H1 (cell line): ENCODE data around the gene BBS9. TPM values are rescaled to one million over a fixed set of nuclear protein-coding genes. Genes with fewer than 3 reads are reported as not detected.

ENCODE experiments used
- CTCF ChIA-PET: fragments of 300-600 bp; sonication (Branson Sonifier 250); formaldehyde crosslinking; loops from one replicate; lab custom pipeline; 2021; ENCODE audit not compliant: partially characterized antibody; lab: Charles Lee
- POLR2A ChIA-PET: fragments of 300-600 bp; sonication (Branson Sonifier 250); formaldehyde crosslinking; loops from one replicate; lab custom pipeline; 2021; ENCODE audit warnings: inconsistent platforms; ENCODE audit not compliant: partially characterized antibody; lab: Charles Lee
- DNase-seq, 2 experiments: peaks; one replicate each; pipeline versions ENCODE4 v3.0.0 to v3.0.0-alpha.2; 2010 to 2022; ENCODE audit warnings: low spot score in 2 of 2, low read depth in 1 of 2, mixed read lengths in 1 of 2
- FAIRE-seq: peaks from 2 replicates; lab custom pipeline; 2011; peaks lifted over from hg19 to GRCh38; lab: Jason Lieb, UNC
- H2AFZ ChIP-seq: 2 replicates; pipeline ENCODE4 v1.8.1; 2012; ENCODE audit warnings: low read length, inconsistent platforms
- H2AK5ac ChIP-seq: 2 replicates; pipeline ENCODE4 v1.6.1; 2013; ENCODE audit warnings: low read depth, low read length
- H2BK120ac ChIP-seq: replicated peaks from 2 replicates; pipeline ENCODE3; 2013; ENCODE audit warnings: low read depth, low read length, inconsistent platforms
- H2BK12ac ChIP-seq: 2 replicates; pipeline ENCODE4 v1.6.1; 2013; ENCODE audit warnings: low read depth, low read length
- H2BK15ac ChIP-seq: 2 replicates; pipeline ENCODE4 v1.6.1; 2013; ENCODE audit warnings: low read length
- H2BK20ac ChIP-seq: 2 replicates; pipeline ENCODE4 v1.6.1; 2013; ENCODE audit warnings: low read length
- H2BK5ac ChIP-seq: 2 replicates; pipeline ENCODE4 v1.6.1; 2013; ENCODE audit warnings: low read depth, low read length
- H3K14ac ChIP-seq: 2 replicates; pipeline ENCODE4 v1.6.1; 2013; ENCODE audit warnings: inconsistent platforms; ENCODE audit not compliant: insufficient read length
- H3K18ac ChIP-seq: 2 replicates; pipeline ENCODE4 v1.6.1; 2013; ENCODE audit warnings: low read length; ENCODE audit errors: extremely low read depth
- H3K23ac ChIP-seq: 2 replicates; pipeline ENCODE4 v1.6.1; 2013; ENCODE audit warnings: inconsistent platforms; ENCODE audit not compliant: insufficient read length
- H3K23me2 ChIP-seq: 2 replicates; pipeline ENCODE4 v1.6.1; 2013; ENCODE audit warnings: low read depth, low read length
- H3K27ac ChIP-seq: 2 replicates; pipeline ENCODE4 v1.6.1; 2011; ENCODE audit warnings: low read depth, low read length, inconsistent platforms
- H3K27me3 ChIP-seq, 4 experiments: replicated peaks in 1 of 4; 1 replicate in 1 of 4; 2 replicates in 3 of 4; pipeline versions ENCODE4 v1.6.1 to v1.8.1; 2011 to 2013; ENCODE audit warnings: low read length in 3 of 4, mild to moderate bottlenecking in 3 of 4, inconsistent platforms in 2 of 4, mixed read lengths in 2 of 4, moderate library complexity in 1 of 4; ENCODE audit not compliant: control insufficient read depth in 3 of 4, insufficient read depth in 3 of 4; ENCODE audit errors: extremely low read depth in 1 of 4
- H3K36me3 ChIP-seq, 4 experiments: 2 replicates each; pipeline versions ENCODE4 v1.6.1 to v1.8.1; 2011 to 2013; ENCODE audit warnings: mild to moderate bottlenecking in 4 of 4, low read length in 3 of 4, moderate library complexity in 2 of 4, control low read depth in 1 of 4, inconsistent platforms in 1 of 4; ENCODE audit not compliant: insufficient read depth in 4 of 4, control insufficient read depth in 2 of 4
- H3K4ac ChIP-seq: replicated peaks from 2 replicates; pipeline ENCODE3; 2013; ENCODE audit warnings: low read length, low read depth, mixed read lengths, inconsistent platforms; ENCODE audit not compliant: insufficient read length
- H3K4me1 ChIP-seq, 4 experiments: replicated peaks in 1 of 4; 1 replicate in 1 of 4; 2 replicates in 3 of 4; pipeline versions ENCODE4 v1.6.1 to v1.8.1; 2011 to 2013; ENCODE audit warnings: low read length in 3 of 4, inconsistent platforms in 2 of 4, mixed read lengths in 1 of 4; ENCODE audit not compliant: insufficient read depth in 4 of 4, control insufficient read depth in 3 of 4
- H3K4me2 ChIP-seq, 2 experiments: 2 replicates each; pipeline versions ENCODE4 v1.6.1 to v1.8.1; 2011 to 2013; ENCODE audit warnings: low read depth in 2 of 2, low read length in 2 of 2, control low read depth in 1 of 2, inconsistent platforms in 1 of 2, mild to moderate bottlenecking in 1 of 2; ENCODE audit not compliant: insufficient read depth in 1 of 2
- H3K4me3 ChIP-seq, 4 experiments: fragments of 200-600, 300-600 bp in 1 of 4; sonication (generic), shearing (Covaris generic), sonication (Bioruptor Twin) in 1 of 4; 2 replicates each; pipeline versions ENCODE4 v1.5.1 to v1.8.1; 2011 to 2016; ENCODE audit warnings: low read length in 4 of 4, low read depth in 3 of 4, control low read depth in 2 of 4, inconsistent platforms in 2 of 4, mild to moderate bottlenecking in 2 of 4, mixed read lengths in 1 of 4, moderate library complexity in 1 of 4; ENCODE audit not compliant: insufficient read depth in 2 of 4; ENCODE audit errors: extremely low read depth in 1 of 4
- H3K56ac ChIP-seq: replicated peaks from 2 replicates; pipeline ENCODE3; 2013; ENCODE audit warnings: low read depth, mild to moderate bottlenecking, mixed read lengths, low read length, inconsistent platforms; ENCODE audit not compliant: insufficient read length
- H3K79me1 ChIP-seq: 2 replicates; pipeline ENCODE4 v1.6.1; 2013; ENCODE audit warnings: low read depth, low read length, control low read depth
- H3K79me2 ChIP-seq, 2 experiments: 2 replicates each; pipeline versions ENCODE4 v1.6.1 to v1.8.1; 2012 to 2013; ENCODE audit warnings: low read length in 2 of 2, mild to moderate bottlenecking in 2 of 2, inconsistent platforms in 1 of 2; ENCODE audit not compliant: insufficient read depth in 2 of 2, control insufficient read depth in 1 of 2
- H3K9ac ChIP-seq, 4 experiments: replicated peaks in 1 of 4; 1 replicate in 1 of 4; 2 replicates in 3 of 4; pipeline versions ENCODE4 v1.6.1 to v1.8.1; 2011 to 2013; ENCODE audit warnings: low read depth in 3 of 4, low read length in 3 of 4, control low read depth in 2 of 4, mild to moderate bottlenecking in 2 of 4, moderate library complexity in 2 of 4, inconsistent platforms in 1 of 4; ENCODE audit errors: extremely low read depth in 1 of 4
- H3K9me3 ChIP-seq, 2 experiments: 2 replicates each; pipeline versions ENCODE4 v1.6.1 to v1.8.1; 2012 to 2013; ENCODE audit warnings: mild to moderate bottlenecking in 2 of 2, moderate library complexity in 2 of 2, control low read depth in 1 of 2, inconsistent platforms in 1 of 2, low read depth in 1 of 2, low read length in 1 of 2, mixed read lengths in 1 of 2; ENCODE audit not compliant: insufficient read depth in 2 of 2
- H4K20me1 ChIP-seq, 2 experiments: replicated peaks in 1 of 2; 2 replicates each; pipeline versions ENCODE3 to v1.8.1; 2011 to 2013; ENCODE audit warnings: inconsistent platforms in 2 of 2, low read length in 2 of 2, mild to moderate bottlenecking in 1 of 2; ENCODE audit not compliant: insufficient read depth in 2 of 2, control insufficient read depth in 1 of 2
- H4K5ac ChIP-seq: 2 replicates; pipeline ENCODE4 v1.6.1; 2013; ENCODE audit warnings: low read length, low read depth, mixed read lengths, inconsistent platforms; ENCODE audit not compliant: insufficient read length
- H4K8ac ChIP-seq: 2 replicates; pipeline ENCODE4 v1.8.0; 2013; ENCODE audit warnings: mild to moderate bottlenecking, moderate library complexity, low read length, inconsistent platforms; ENCODE audit not compliant: insufficient read depth; ENCODE audit errors: extremely low read depth
- H4K91ac ChIP-seq: replicated peaks from 2 replicates; pipeline ENCODE3; 2013; ENCODE audit warnings: low read length, mixed read lengths, inconsistent platforms; ENCODE audit not compliant: insufficient read length
- EZH2 ChIP-seq: fragments of 200-600 bp; sonication (generic); IDR thresholded peaks from 2 replicates; pipeline ENCODE4 v1.7.1; 2012; ENCODE audit warnings: low read depth, mild to moderate bottlenecking, moderate library complexity, low read length, inconsistent platforms; ENCODE audit not compliant: severe bottlenecking
- RXRA ChIP-seq: IDR thresholded peaks from 2 replicates; pipeline ENCODE4 v1.6.1; 2011; ENCODE audit warnings: low read depth, mild to moderate bottlenecking, low read length, moderate library complexity; ENCODE audit not compliant: insufficient read depth
- WGBS, 2 experiments: shearing (Covaris generic) in 1 of 2; methylation state at CpG; one replicate each; pipeline versions ENCODE4 v1.1.6 to v1.1.7; 2013 to 2015; ENCODE audit warnings: low lambda C conversion rate in 2 of 2, mixed read lengths in 2 of 2, inconsistent platforms in 1 of 2, low coverage in 1 of 2, missing lambda C conversion rate in 1 of 2; ENCODE audit not compliant: insufficient replicate concordance in 2 of 2, insufficient coverage in 1 of 2, insufficient read length in 1 of 2; ENCODE audit errors: extremely low coverage in 1 of 2, missing lambda C conversion rate in 1 of 2; 5-methylcytosine and 5-hydroxymethylcytosine counted together
- polyA plus RNA-seq, 7 experiments: library from polyadenylated mRNA; depleted of rRNA in 3 of 7; stranded (reverse) in 5 of 7; unstranded in 2 of 7; fragments of >200 nt in 5 of 7; fragments of 200-250 nt in 2 of 7; gene quantifications; 1 replicate in 5 of 7; 2 replicates in 1 of 7; 4 replicates in 1 of 7; pipeline versions ENCODE4 v1.2.1 to v1.2.3, GENCODE V29; 2011 to 2013; ENCODE audit warnings: missing spikeins in 2 of 7, mixed read lengths in 2 of 7
- total RNA-seq: library from RNA; stranded (reverse); fragmentation: NEBNext Ultra II Directional; extraction: Animal tissue kit (Norgen Biotek cat#: 25700); gene quantifications from 2 replicates; pipeline ENCODE4 v1.2.1, GENCODE V29; 2021

The BBS9 gene
- total and polyA plus RNA-seq, 2 of the 8 experiments (the other 6 are each of a cell fraction or from before 2014, with no cell fraction given) = 22.3 to 37.0 TPM

- Histone ChIP-seq H2BK120ac (no peak overlapping the region), H3K23ac (no peak overlapping the region), H2AFZ (no peak overlapping the region), H2AK5ac (no peak overlapping the region), H3K14ac (no peak overlapping the region), H3K4me1 (peaks cover 0 to 2% (median 0%) of the 10 kb centered on the region in 4 experiments; a peak in 1 of 7 replicates), H4K20me1 (no peaks in the 10 kb centered on the region), H3K27ac (no peak overlapping the region), H2BK15ac (no peak overlapping the region), H3K27me3 (no peaks in the 10 kb centered on the region), H3K4ac (no peak overlapping the region), H2BK5ac (no peak overlapping the region), H3K9me3 (no peaks in the 10 kb centered on the region; a peak in 1 of 4 replicates), H3K23me2 (no peaks in the 10 kb centered on the region), H3K56ac (no peak overlapping the region), H2BK20ac (no peak overlapping the region), H3K4me2 (no peak overlapping the region), H4K91ac (no peak overlapping the region), H3K36me3 (no peaks in the 10 kb centered on the region), H4K8ac (no peak overlapping the region), H3K9ac (no peak overlapping the region), H4K5ac (no peak overlapping the region), H3K79me2 (no peaks in the 10 kb centered on the region), H3K79me1 (no peaks in the 10 kb centered on the region), H3K18ac (no peak overlapping the region), H3K4me3 (no peak overlapping the region), H2BK12ac (no peak overlapping the region)
- ChIA-PET POLR2A (no interaction called here), CTCF (no interaction called here)
- no peak for DNase-seq
- TF ChIP-seq EZH2 (no peak), RXRA (no peak)
- FAIRE-seq = no peak
- 81% methylated on average over 1 of the region's 1 CpG; no CpG with 5 or more reads in 1 of the 2 experiments for WGBS, 2 experiments
Observed at GRCh38 chr7:33221390-33221789, 92.0 kb downstream of the BBS9 start.
